Activated CD4-positive, CD25-positive, alpha-beta regulatory T cell treated with anti-CD3 and anti-CD28 coated beads, Interleukin-2, amount 50 U/mL, for 72 hours (primary cell): ENCODE measurements around the gene GPR21.

Experiments used
- DNase-seq: peaks from one replicate; pipeline ENCODE4 v3.0.0; 2021

Gene GPR21, protein sequence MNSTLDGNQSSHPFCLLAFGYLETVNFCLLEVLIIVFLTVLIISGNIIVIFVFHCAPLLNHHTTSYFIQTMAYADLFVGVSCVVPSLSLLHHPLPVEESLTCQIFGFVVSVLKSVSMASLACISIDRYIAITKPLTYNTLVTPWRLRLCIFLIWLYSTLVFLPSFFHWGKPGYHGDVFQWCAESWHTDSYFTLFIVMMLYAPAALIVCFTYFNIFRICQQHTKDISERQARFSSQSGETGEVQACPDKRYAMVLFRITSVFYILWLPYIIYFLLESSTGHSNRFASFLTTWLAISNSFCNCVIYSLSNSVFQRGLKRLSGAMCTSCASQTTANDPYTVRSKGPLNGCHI

GRCh38 chr9:123033352-123033751 is at the start of gene GPR21:
Gene GPR21 (plus strand): TSS chr9:123033667. CDS start chr9:123034567, 900 bp downstream.
- DNase-seq = no peak

DNA sequence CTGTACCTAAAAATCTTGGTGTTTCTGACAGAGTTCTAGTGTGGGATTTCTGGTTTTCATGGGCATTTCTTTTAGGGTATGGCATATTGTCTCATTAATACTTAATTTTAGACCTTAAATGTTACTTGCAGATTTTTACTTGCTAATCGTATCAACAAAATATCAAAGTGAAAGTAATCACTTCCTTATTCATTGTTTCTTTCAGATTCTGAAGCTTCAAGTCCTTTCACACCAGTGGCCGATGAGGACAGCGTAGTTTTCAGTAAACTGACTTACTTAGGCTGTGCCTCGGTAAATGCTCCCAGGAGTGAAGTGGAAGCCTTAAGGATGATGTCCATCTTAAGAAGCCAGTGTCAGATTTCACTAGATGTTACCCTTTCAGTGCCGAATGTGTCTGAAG is 47.5 kb upstream of the GPR21 start:
- DNase-seq = no peak

- no peak for DNase-seq
Observed at GRCh38 chr9:122988141-122988540, 45.3 kb upstream of the GPR21 start.

GRCh38 chr9:122988920-122989621 is 44.4 kb upstream of the GPR21 start:
- no peak for DNase-seq

- no peak for DNase-seq
Observed at GRCh38 chr9:122991370-122991830, 42.1 kb upstream of the GPR21 start.

DNA sequence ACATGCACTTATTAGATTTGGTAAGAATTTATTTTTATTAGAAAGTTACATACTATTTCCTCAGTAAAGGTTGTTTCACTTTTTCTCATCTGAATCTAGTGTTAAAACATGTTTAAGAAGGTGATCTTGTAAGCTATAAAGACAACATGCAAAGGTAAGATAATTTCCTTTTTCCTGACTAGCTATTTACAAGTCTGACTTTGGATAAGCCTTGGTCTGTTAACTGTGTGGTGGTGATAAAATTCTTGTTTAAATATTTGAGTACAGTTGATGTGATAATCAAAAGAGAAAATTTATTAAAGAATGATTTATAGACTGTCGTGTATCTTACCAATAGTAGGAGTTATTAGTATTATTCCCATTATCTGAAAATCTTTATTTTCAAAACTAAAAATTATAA is 36.9 kb upstream of the GPR21 start:
- no peak for DNase-seq

DNA sequence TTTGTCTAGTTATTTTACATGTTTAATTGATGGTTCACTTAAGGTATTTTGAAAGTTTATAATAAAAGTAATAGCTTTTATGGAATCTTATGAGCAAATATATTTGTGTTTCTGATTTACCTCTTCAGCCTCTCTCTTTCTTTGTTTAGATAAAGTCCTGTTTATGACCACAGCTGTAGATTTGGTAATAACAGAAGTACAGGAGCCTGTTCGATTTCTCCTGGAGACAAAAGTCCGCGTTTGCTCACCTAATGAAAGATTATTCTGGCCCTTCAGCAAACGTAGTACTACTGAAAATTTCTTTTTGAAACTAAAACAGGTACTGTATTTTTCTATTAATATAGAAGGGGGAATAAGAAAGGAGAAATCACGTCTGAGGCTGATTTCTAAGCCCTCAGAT is 35.0 kb upstream of the GPR21 start:
- no peak for DNase-seq

- no peak for DNase-seq
Observed at GRCh38 chr9:123000371-123001068, 32.9 kb upstream of the GPR21 start.

DNA sequence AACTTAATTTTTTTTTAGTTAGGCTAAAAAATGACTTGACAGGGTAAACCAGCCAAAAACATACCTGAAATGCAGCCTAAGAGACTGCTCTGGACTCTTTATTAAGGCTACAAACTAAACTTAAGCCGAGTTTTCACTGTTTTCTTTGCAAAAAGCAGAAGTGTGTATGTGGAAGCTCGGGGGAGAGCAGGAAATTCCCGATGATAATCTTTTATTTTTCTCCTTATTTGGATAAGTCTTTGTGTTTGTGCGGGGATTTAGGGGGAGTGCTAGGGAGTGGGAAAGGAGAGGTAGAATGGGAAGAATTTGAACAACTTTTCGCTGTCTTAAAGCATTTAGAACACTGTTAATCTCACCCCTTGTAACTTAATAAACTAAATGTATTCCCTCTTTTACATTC is 30.7 kb upstream of the GPR21 start:
- DNase-seq = no peak

DNA sequence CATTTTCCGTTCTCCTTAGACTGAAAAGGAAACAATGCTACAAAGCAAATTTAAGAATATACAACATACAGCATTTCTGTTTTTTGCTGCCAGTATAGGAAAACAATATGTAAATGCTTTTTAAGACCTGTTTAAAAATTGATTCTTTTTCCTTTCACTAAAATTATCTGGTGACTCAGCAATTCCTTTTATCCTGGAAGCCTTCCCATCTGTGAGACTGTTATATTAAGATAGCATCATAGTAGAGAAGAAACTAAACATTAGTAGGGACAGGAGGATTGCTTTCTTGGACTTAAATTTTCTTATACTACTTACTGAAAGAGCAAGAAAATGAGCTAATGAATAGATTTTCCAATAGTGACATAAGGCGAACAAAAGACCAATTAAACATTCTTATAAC is 30.0 kb upstream of the GPR21 start:
- no peak for DNase-seq

GRCh38 chr9:123005964-123006363 is 27.5 kb upstream of the GPR21 start:
- no peak for DNase-seq

- DNase-seq = no peak
Observed at GRCh38 chr9:123007269-123007668, 26.2 kb upstream of the GPR21 start.

DNA sequence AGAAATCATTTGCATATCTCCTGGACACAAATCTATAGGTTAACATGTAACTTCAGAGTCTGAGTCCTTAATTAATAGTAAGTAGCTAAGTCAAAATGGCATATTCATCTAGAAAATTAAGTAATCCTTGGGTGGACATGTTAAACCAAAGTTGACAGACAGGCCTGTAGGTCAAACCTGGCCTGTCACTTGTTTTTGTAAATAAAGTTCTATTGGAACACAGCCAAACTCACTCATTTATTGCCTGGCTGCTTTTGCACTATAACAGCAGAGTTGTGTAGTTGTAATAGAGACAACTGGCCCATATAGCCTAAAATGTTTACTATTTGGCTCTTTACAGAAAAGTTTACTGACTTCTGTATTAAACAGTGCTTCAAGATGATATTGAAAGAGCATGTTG is 24.6 kb upstream of the GPR21 start:
- DNase-seq = no peak

DNA sequence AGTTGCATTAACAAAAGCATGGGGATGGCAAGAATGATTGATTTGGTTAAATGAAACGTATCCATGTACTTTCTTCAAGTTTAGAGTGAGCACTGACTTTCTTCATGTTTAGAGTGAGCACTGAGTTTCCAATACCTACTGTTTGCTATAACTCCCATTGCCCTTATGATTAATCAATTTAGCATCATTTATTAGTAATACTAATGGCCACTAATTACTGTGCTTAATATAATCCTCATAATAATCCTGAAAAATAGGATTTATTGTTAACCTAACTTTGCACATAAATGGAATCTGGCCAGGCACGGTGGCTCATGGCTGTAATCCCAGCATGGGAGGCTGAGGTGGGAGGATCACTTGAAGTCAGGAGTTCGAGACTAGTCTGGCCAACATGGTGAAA is 22.1 kb upstream of the GPR21 start:
- no peak for DNase-seq

DNA sequence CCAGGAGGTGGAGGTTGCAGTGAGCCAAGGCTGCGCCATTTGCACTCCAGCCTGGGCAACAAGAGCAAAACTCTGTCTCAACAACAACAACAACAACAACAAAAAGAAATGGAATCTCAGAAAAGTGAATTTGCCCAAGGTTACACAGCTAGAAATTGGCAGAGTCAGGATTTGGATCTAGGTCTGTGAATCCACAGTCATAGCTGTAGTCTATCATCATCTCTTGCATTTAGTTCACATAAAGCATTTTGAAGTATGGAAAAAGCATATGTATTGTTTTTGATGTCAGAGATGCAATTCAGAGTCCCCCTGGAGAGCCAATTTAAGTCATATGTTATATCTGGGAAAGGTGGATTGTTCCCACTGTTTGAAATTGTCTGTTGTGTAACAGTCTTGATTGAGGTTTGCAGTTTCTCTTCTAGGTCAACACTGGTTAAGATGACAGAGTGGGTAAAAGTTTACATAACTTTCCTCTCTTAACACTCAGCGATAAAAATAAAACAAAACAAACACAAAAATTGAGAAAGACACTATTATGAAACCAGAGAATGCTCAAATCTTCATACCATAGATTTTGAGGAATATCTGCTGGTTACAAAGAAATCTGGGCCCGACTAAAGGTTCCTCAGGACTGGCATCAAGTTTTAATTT is 21.5 kb upstream of the GPR21 start:
- no peak for DNase-seq

DNA sequence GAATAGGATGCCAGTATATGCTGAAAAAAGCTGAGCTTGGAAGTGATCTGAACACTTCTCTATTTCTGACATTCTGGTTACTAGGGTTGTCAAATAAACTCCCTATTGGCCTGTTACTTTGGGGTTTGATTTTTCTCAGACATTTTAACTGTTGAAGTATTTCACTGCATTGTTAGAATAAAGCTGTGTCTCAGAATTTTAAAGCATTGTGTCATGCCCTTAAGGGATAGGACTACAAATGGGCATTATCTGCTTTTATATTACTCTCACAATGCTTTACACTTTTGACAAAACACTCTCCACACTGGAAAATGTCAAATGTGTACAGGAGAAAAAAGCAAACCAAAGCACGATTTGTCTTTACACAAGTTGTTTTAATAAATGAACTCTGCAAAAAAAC is 16.8 kb upstream of the GPR21 start:
- DNase-seq = no peak

DNA sequence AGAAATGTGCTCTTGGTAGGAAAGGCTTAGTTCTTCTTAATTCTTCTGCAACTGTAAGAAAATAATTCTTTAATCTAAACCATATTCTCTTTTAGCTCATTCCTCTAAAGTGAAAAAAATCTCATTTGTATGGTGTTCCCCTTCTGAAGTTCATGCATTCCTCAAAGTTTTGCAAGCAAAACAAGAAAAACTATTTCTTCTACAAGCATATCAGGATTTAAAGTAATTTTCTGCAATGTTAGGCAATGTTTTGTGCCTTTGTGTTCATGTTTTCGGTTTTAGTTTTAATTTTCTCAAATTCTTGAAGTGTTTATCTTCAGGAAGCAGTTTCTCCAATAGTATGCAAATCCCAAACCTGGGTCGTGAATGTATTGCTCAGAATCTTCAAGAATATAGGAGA is 12.7 kb upstream of the GPR21 start:
- DNase-seq = no peak

DNA sequence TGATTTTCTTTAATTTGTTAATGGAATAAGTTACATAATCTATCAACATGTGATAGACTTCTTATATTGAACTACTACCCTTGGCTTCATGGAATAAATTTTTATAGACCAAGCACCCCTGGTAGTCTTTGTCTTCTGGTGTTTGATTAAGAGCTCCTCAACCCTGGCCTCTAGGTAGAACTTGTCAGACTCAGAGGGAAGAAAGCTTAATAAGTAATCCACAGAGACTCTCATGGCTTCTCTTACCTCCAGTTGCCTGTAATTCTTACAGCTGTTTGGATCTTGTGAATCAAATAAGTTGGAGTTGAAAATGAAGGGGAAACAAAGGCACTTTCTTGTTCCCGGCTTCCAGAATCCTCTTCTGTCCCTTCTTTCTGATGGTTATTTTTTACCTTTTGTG is 7.0 kb upstream of the GPR21 start:
- DNase-seq = no peak

GRCh38 chr9:123027517-123027916 is 6.0 kb upstream of the GPR21 start:
- no peak for DNase-seq

GRCh38 chr9:123028136-123028535 is 5.3 kb upstream of the GPR21 start:
- DNase-seq = no peak

- DNase-seq = no peak
Observed at GRCh38 chr9:123028973-123029372, 4.5 kb upstream of the GPR21 start.

- no peak for DNase-seq
Observed at GRCh38 chr9:123031963-123032362, 1.5 kb upstream of the GPR21 start.

DNA sequence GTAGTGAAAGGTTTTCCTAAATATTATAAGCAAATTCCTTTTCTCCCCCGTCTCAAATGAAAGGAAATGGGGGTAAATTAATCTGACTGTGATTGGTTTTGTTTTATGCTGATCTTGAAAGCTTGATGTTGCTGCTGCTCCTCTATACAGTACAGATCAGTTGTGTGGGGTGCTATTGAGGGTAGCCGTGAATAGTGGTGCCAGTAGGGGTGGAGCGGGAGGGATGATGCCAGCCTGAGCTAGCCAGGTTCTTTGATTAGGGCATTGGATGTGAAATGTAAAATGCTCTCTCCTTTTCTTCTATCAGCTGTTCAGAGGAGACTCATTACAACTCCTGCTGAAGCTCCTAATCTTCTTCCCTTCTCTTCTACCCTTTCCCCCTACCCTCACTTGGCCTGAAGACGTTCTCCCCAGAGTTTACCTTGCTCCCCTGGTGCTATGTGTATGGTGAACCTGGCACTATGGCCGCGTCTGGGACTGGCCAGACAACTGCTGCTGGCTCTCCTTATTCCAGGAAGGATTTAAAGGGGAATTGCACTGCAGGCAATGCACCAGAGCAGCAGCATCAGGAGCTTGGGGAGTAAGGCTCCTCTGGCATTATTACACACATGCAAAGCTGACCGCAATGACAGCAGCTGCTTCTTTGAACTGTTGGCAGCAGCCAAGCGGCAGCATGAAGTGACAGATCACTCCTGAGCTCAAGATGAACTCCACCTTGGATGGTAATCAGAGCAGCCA is 566 bp downstream of the GPR21 start:
- no peak for DNase-seq
